Testis (tissue), 3 donors: ENCODE results near the gene FSHR. TPM values are rescaled to one million over a fixed set of nuclear protein-coding genes. Genes with fewer than 3 reads are reported as not detected.

ENCODE experiments used
- DNase-seq: peaks from one replicate; pipeline ENCODE4 v3.0.0-alpha.2; 2019
- H3K27ac ChIP-seq, 2 donors: fragments of 200-600 bp; sonication (generic); one replicate each; pipeline ENCODE4 v1.5.1; 2019
- H3K27me3 ChIP-seq: fragments of 200-600 bp; sonication (generic); one replicate; pipeline ENCODE4 v1.5.1; 2019
- H3K36me3 ChIP-seq: fragments of 200-600 bp; sonication (generic); one replicate; pipeline ENCODE4 v1.5.1; 2017; ENCODE audit warnings: low read depth; ENCODE audit errors: missing control alignments
- H3K4me1 ChIP-seq: fragments of 200-600 bp; sonication (generic); one replicate; pipeline ENCODE4 v1.5.1; 2019
- H3K4me3 ChIP-seq, 2 donors: fragments of 200-600 bp; sonication (generic); one replicate each; pipeline ENCODE4 v1.5.1; 2017 to 2019
- H3K9me3 ChIP-seq: fragments of 200-600 bp; sonication (generic); one replicate; pipeline ENCODE4 v1.5.1; 2017
- POLR2A ChIP-seq: fragments of 450-650 bp; IDR thresholded peaks from one replicate; pipeline ENCODE4 v1.6.1; 2017; ENCODE audit warnings: antibody characterized with exemption, mild to moderate bottlenecking, moderate library complexity
- WGBS, 2 donors: methylation state at CpG; one replicate each; pipeline ENCODE4 v1.1.5; 2018; 5-methylcytosine and 5-hydroxymethylcytosine counted together
- intact Hi-C: fragments of 100-400 bp; cut with DNase I; formaldehyde crosslinking; loops from one replicate; pipeline ENCODE4 v1.15.1; 2023; ENCODE audit warnings: low total_unique reads
- polyA plus RNA-seq: library from polyadenylated mRNA; stranded (reverse); fragments of 350-450 nt; fragmentation: Illumina TruSeq; extraction: RNeasy Lipid Tissue Mini Kit (QIAGEN cat#74804); gene quantifications from one replicate; pipeline ENCODE4 v1.2.3, GENCODE V29; 2014; ENCODE audit warnings: low read depth, low replicate concordance; ENCODE audit not compliant: insufficient read depth
- total RNA-seq, 2 donors: library from RNA; depleted of rRNA; stranded (reverse); fragments of >200 nt; gene quantifications; one replicate each; pipeline ENCODE4 v1.2.3, GENCODE V29; 2016
- TF ChIP-seq, protein P1 (sequence below), 3 experiments: fragments of 450-650 bp in 2 of 3; fragments of 200-600 bp in 1 of 3; sonication (generic) in 1 of 3; IDR thresholded peaks; one replicate each; pipeline ENCODE4 v1.5.1; 2016 to 2019; ENCODE audit warnings: antibody characterized with exemption in 3 of 3, mild to moderate bottlenecking in 2 of 3, moderate library complexity in 1 of 3

FSHR gene
- total and polyA plus RNA-seq, 3 donors from 2014 or later, result 8.8 to 22.6 (median 22.0) TPM

DNA sequence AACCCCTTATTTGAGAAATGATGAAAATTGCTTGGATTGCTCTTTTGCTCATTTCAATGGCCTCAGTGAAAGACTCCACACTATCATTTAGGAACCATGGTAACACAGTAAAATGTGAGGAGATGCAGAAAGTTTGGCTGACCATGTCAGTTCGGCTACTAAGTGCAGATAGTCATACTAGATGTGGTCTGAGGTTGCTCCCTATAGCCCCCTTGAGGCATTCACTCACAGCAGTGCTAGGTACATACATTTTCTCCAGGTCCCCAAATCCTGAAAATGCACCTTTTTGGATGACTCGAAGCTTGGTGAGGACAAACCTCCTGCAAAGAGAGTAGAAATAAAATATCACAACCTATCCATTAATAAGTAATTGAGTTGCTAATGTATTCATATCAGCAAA, 86.3 kb downstream of the FSHR start:
- Histone ChIP-seq H3K4me3 (no peak overlapping the region), H3K27me3 (no peaks in the 10 kb centered on the region), H3K27ac (no peak overlapping the region), H3K36me3 (no peaks in the 10 kb centered on the region), H3K9me3 (no peaks in the 10 kb centered on the region), H3K4me1 (no peaks in the 10 kb centered on the region)
- 66 to 78% methylated on average over 2 of the region's 2 CpGs for WGBS, 2 donors
- no peak for DNase-seq
- intact Hi-C loops, result no loop called here
- TF ChIP-seq, protein P1, sequence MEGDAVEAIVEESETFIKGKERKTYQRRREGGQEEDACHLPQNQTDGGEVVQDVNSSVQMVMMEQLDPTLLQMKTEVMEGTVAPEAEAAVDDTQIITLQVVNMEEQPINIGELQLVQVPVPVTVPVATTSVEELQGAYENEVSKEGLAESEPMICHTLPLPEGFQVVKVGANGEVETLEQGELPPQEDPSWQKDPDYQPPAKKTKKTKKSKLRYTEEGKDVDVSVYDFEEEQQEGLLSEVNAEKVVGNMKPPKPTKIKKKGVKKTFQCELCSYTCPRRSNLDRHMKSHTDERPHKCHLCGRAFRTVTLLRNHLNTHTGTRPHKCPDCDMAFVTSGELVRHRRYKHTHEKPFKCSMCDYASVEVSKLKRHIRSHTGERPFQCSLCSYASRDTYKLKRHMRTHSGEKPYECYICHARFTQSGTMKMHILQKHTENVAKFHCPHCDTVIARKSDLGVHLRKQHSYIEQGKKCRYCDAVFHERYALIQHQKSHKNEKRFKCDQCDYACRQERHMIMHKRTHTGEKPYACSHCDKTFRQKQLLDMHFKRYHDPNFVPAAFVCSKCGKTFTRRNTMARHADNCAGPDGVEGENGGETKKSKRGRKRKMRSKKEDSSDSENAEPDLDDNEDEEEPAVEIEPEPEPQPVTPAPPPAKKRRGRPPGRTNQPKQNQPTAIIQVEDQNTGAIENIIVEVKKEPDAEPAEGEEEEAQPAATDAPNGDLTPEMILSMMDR (IDR thresholded peaks at IDR 0.05), result no peak
- TF ChIP-seq POLR2A, result no peak

DNA sequence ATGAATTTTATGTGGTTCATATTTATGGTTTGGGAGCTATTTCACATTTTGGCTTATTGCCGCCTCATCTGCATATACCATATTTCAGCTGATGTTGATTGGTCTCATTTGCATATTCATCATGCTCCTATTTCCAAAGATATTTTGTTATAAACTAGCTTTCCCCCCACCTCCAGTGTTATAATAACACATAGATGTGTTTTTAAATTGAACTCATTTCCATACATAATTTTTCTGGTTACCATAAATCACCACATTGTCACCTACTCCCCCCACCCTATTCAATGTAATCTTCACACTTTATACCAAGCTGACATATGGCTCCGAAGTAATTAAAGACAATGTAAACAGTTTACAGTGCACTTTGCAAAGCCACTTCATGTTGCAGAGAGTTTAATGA, 101.2 kb downstream of the FSHR start:
- no peaks in the 10 kb centered on the region for H3K4me1 ChIP-seq
- no peak overlapping the region for H3K27ac ChIP-seq
- intact Hi-C loops, result no loop called here
- H3K9me3 ChIP-seq, result no peaks in the 10 kb centered on the region
- no peaks in the 10 kb centered on the region for H3K27me3 ChIP-seq
- no peaks in the 10 kb centered on the region for H3K36me3 ChIP-seq
- WGBS, 2 donors, result 40 to 65% methylated on average over 2 of the region's 2 CpGs
- no peak for DNase-seq
- TF ChIP-seq, protein P1 (IDR thresholded peaks at IDR 0.05), result no peak
- TF ChIP-seq POLR2A, result no peak
- no peak overlapping the region for H3K4me3 ChIP-seq

DNA sequence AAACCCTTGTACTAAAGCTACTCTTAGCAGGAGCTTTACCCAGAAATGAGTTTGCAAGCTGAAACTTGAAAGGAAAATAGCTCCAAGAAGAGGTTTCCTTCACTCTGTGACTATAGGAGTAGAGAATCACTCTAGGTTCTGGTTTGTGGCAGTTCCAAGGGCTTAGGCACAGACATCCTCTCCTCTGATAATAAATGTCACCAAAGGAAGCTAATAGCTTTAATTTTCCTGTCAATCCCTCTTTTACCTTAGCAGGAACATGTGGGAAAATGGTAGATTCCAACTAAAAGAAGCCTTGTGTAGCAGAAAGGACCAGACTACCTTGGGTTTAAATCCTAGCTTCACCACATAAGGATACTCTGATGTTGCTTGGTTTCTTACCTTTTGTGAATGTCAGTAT, 104.0 kb downstream of the FSHR start:
- TF ChIP-seq, protein P1 (IDR thresholded peaks at IDR 0.05), result no peak
- no peak for TF ChIP-seq POLR2A
- intact Hi-C loops, result no loop called here
- no peak for DNase-seq
- Histone ChIP-seq H3K4me1 (no peaks in the 10 kb centered on the region), H3K27ac (no peak overlapping the region), H3K4me3 (no peak overlapping the region), H3K9me3 (no peaks in the 10 kb centered on the region), H3K27me3 (no peaks in the 10 kb centered on the region), H3K36me3 (no peaks in the 10 kb centered on the region)

DNA sequence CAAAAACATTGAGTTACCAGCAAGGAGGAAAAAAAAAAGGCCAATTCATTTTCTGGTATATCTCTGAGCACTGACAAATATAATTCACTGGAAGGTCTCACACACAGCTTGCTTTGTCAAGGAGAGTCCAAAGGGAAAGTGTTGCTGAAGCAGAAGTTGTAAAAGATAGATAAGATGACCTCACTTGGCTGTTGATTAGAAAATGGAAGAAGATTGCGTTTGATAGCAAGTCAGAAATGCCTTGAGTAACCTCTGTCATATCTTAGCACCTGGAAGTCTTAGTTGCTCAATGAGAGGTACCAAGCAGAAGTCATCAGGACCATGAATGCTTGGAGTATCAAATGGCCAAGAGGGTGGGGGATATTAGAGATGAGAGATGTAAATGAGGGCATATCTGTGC, 105.2 kb downstream of the FSHR start:
- Histone ChIP-seq H3K4me3 (no peak overlapping the region), H3K27me3 (no peaks in the 10 kb centered on the region), H3K4me1 (peaks cover 6% of the 10 kb centered on the region), H3K27ac (no peak overlapping the region), H3K36me3 (no peaks in the 10 kb centered on the region), H3K9me3 (no peaks in the 10 kb centered on the region)
- WGBS, 2 donors, result 57 to 93% methylated on average over 1 of the region's 1 CpG
- intact Hi-C loops, result no loop called here
- no peak for DNase-seq
- TF ChIP-seq, protein P1 (IDR thresholded peaks at IDR 0.05), result no peak
- TF ChIP-seq POLR2A, result no peak

DNA sequence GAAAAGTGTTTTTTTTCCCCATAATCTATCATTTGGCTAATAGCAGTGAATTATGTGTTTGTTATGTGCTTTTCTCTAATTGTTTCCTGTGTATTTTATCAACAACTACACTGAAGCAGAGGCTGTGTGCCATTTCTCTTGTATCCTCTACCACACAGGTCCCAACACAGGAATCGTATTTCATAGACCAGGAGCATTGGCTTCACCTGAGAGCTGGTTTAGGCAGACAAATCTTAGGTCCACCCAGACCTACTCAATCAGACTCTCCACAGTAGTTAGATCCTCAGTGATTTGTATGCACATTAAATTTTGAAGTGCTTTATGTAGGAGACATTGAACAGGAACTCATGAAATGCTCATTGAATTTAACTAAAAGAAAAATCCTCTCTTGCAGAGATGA, 109.2 kb downstream of the FSHR start:
- Histone ChIP-seq H3K36me3 (no peaks in the 10 kb centered on the region), H3K4me1 (peaks cover 6% of the 10 kb centered on the region), H3K4me3 (no peak overlapping the region), H3K9me3 (no peaks in the 10 kb centered on the region), H3K27ac (no peak overlapping the region), H3K27me3 (no peaks in the 10 kb centered on the region)
- no peak for DNase-seq
- TF ChIP-seq, protein P1 (IDR thresholded peaks at IDR 0.05), result no peak
- TF ChIP-seq POLR2A, result no peak
- WGBS, 2 donors, result 38 to 67% methylated on average over 1 of the region's 1 CpG
- intact Hi-C loops, result no loop called here
